SK-N-SH (cell line): Measurements from ENCODE around the gene EXOC2. TPM values are rescaled to one million over a fixed set of nuclear protein-coding genes. Genes with fewer than 3 reads are reported as not detected.

Experiments
- CTCF ChIA-PET: fragments of 300-600, 350-600 bp; formaldehyde crosslinking; extraction: SDS; loops from one replicate; lab custom pipeline; 2021; lab: Yijun Ruan, JAX
- POLR2A ChIA-PET: fragments of 350-600 bp; sonication (Branson Sonifier 250); formaldehyde crosslinking; extraction: SDS; loops from one replicate; lab custom pipeline; 2020; ENCODE audit warnings: antibody characterized with exemption, inconsistent platforms; lab: Yijun Ruan, JAX
- DNase-seq: peaks from one replicate; pipeline ENCODE4 v3.0.0; 2012
- H2AFZ ChIP-seq: fragments of 200-600 bp; sonication (generic); 2 replicates; pipeline ENCODE4 v1.8.1; 2016; ENCODE audit warnings: antibody characterized with exemption, mild to moderate bottlenecking, low read depth
- H3F3A ChIP-seq: fragments of 200-600 bp; sonication (generic); replicated peaks from 2 replicates; pipeline ENCODE3; 2016; ENCODE audit warnings: antibody characterized with exemption, mild to moderate bottlenecking; ENCODE audit not compliant: insufficient read depth
- H3K27ac ChIP-seq, 2 experiments: fragments of 200-500 bp in 1 of 2; fragments of 200-600 bp in 1 of 2; sonication (Bioruptor generic) in 1 of 2; sonication (generic), shearing (Covaris generic) in 1 of 2; 2 replicates each; pipeline versions ENCODE4 v1.5.1 to v1.6.1; 2014 to 2016; ENCODE audit warnings: low read depth in 2 of 2, inconsistent platforms in 1 of 2, low read length in 1 of 2, mild to moderate bottlenecking in 1 of 2, mixed read lengths in 1 of 2
- H3K27me3 ChIP-seq: fragments of 200-600 bp; sonication (generic), shearing (Covaris generic); 2 replicates; pipeline ENCODE4 v1.6.1; 2016; ENCODE audit warnings: mixed run types; ENCODE audit not compliant: insufficient read depth
- H3K36me3 ChIP-seq, 2 experiments: fragments of 200-500 bp in 1 of 2; fragments of 200-600 bp in 1 of 2; sonication (Bioruptor generic) in 1 of 2; sonication (generic) in 1 of 2; replicated peaks in 1 of 2; 2 replicates each; pipeline versions ENCODE3 to v1.5.1; 2014 to 2016; ENCODE audit warnings: low read length in 1 of 2, mild to moderate bottlenecking in 1 of 2; ENCODE audit not compliant: insufficient read depth in 2 of 2, control insufficient read depth in 1 of 2
- H3K4me1 ChIP-seq, 2 experiments: fragments of 200-500 bp in 1 of 2; fragments of 200-600 bp in 1 of 2; sonication (Bioruptor generic) in 1 of 2; sonication (generic), shearing (Covaris generic) in 1 of 2; 2 replicates each; pipeline versions ENCODE4 v1.5.1 to v1.6.1; 2014 to 2016; ENCODE audit warnings: low read depth in 1 of 2, low read length in 1 of 2, mixed run types in 1 of 2; ENCODE audit not compliant: insufficient read depth in 2 of 2, control insufficient read depth in 1 of 2
- H3K4me2 ChIP-seq: fragments of 200-600 bp; sonication (generic), shearing (Covaris generic); 2 replicates; pipeline ENCODE4 v1.6.1; 2017; ENCODE audit warnings: mixed run types
- H3K4me3 ChIP-seq, 2 experiments: fragments of 200-500 bp in 1 of 2; fragments of 200-600 bp in 1 of 2; sonication (Bioruptor generic) in 1 of 2; sonication (generic), shearing (Covaris generic) in 1 of 2; 2 replicates each; pipeline versions ENCODE4 v1.5.1 to v1.8.1; 2014 to 2016; ENCODE audit warnings: low read depth in 2 of 2, inconsistent platforms in 1 of 2, low read length in 1 of 2, mild to moderate bottlenecking in 1 of 2, mixed read lengths in 1 of 2, moderate library complexity in 1 of 2
- H3K79me2 ChIP-seq: fragments of 200-600 bp; sonication (generic); 2 replicates; pipeline ENCODE4 v1.8.1; 2017; ENCODE audit warnings: mild to moderate bottlenecking; ENCODE audit not compliant: insufficient read depth
- H3K9ac ChIP-seq: fragments of 200-600 bp; sonication (generic); 2 replicates; pipeline ENCODE4 v1.6.1; 2017; ENCODE audit warnings: mixed run types
- H3K9me2 ChIP-seq: fragments of 200-600 bp; sonication (generic); 2 replicates; pipeline ENCODE4 v1.6.1; 2017; ENCODE audit warnings: mixed run types
- H3K9me3 ChIP-seq: fragments of 200-600 bp; sonication (generic); 2 replicates; pipeline ENCODE4 v1.6.1; 2017; ENCODE audit warnings: mixed run types, mild to moderate bottlenecking, moderate library complexity
- H4K20me1 ChIP-seq: fragments of 200-600 bp; sonication (generic); 2 replicates; pipeline ENCODE4 v1.6.1; 2017; ENCODE audit warnings: mild to moderate bottlenecking, mixed run types; ENCODE audit not compliant: insufficient read depth
- CHD2 ChIP-seq: fragments of 150-350 bp; IDR thresholded peaks from 2 replicates; pipeline ENCODE4 v1.6.1; 2018; ENCODE audit warnings: low read length; ENCODE audit not compliant: partially characterized antibody
- EP300 ChIP-seq, 2 experiments: IDR thresholded peaks; 2 replicates each; pipeline versions ENCODE4 v1.4.0 to v1.6.1; 2012; ENCODE audit warnings: borderline replicate concordance in 1 of 2, low read depth in 1 of 2, low read length in 1 of 2
- EZH2phosphoT487 ChIP-seq: fragments of 200-600 bp; sonication (generic); IDR thresholded peaks from 2 replicates; pipeline ENCODE4 v1.6.1; 2017; ENCODE audit warnings: low read depth, mixed run types, mild to moderate bottlenecking, antibody characterized with exemption, moderate library complexity, borderline replicate concordance
- FOXJ3 ChIP-seq: sonication (generic); formaldehyde crosslinking; IDR thresholded peaks from 2 replicates; pipeline ENCODE4 v1.5.1; 2020; ENCODE audit warnings: mild to moderate bottlenecking, missing genetic modification reagents
- FOXM1 ChIP-seq: IDR thresholded peaks from 2 replicates; pipeline ENCODE4 v1.4.0; 2012; ENCODE audit warnings: low read depth, mild to moderate bottlenecking
- GABPA ChIP-seq: IDR thresholded peaks from 2 replicates; pipeline ENCODE4 v1.4.0; 2012; ENCODE audit warnings: low read depth, mild to moderate bottlenecking
- GATA2 ChIP-seq: sonication (generic); formaldehyde crosslinking; IDR thresholded peaks from 2 replicates; pipeline ENCODE4 v1.5.0; 2020; ENCODE audit warnings: mild to moderate bottlenecking, missing genetic modification reagents
- JUND ChIP-seq: IDR thresholded peaks from 2 replicates; pipeline ENCODE4 v1.4.0; 2012
- MAX ChIP-seq: IDR thresholded peaks from 2 replicates; pipeline ENCODE4 v1.4.0; 2012; ENCODE audit warnings: low read depth
- MEF2A ChIP-seq: IDR thresholded peaks from 2 replicates; pipeline ENCODE4 v1.4.0; 2012; ENCODE audit warnings: low read depth, borderline replicate concordance
- NFIC ChIP-seq: IDR thresholded peaks from 2 replicates; pipeline ENCODE4 v1.4.0; 2012; ENCODE audit warnings: borderline replicate concordance
- NRF1 ChIP-seq: IDR thresholded peaks from 2 replicates; pipeline ENCODE4 v1.6.1; 2012; ENCODE audit warnings: low read depth, mild to moderate bottlenecking, low read length
- PBX3 ChIP-seq: IDR thresholded peaks from 2 replicates; pipeline ENCODE4; 2012
- RCOR1 ChIP-seq: fragments of 150-350 bp; IDR thresholded peaks from 2 replicates; pipeline ENCODE4 v1.6.1; 2017; ENCODE audit warnings: antibody characterized with exemption, low read length
- RFX5 ChIP-seq: IDR thresholded peaks from 2 replicates; pipeline ENCODE4 v1.6.1; 2012; ENCODE audit warnings: mild to moderate bottlenecking, improper control_type of control experiment, low read length
- RXRA ChIP-seq: IDR thresholded peaks from 2 replicates; pipeline ENCODE4 v1.4.0; 2012; ENCODE audit warnings: low read depth, mild to moderate bottlenecking, borderline replicate concordance
- SIN3A ChIP-seq: IDR thresholded peaks from 2 replicates; pipeline ENCODE4 v1.6.1; 2012; ENCODE audit warnings: low read depth, mild to moderate bottlenecking, low read length, moderate library complexity, borderline replicate concordance
- TAF1 ChIP-seq: IDR thresholded peaks from 2 replicates; pipeline ENCODE4 v1.6.1; 2012; ENCODE audit warnings: low read depth, mild to moderate bottlenecking, low read length, moderate library complexity, borderline replicate concordance
- YY1 ChIP-seq: IDR thresholded peaks from 2 replicates; pipeline ENCODE4 v1.4.0; 2012; ENCODE audit warnings: low read depth, mild to moderate bottlenecking
- WGBS: methylation state at CpG from one replicate; pipeline ENCODE4 v1.1.6; 2017; ENCODE audit warnings: low lambda C conversion rate; 5-methylcytosine and 5-hydroxymethylcytosine counted together
- polyA plus RNA-seq, 3 experiments: library from polyadenylated mRNA; depleted of rRNA; stranded (reverse); fragments of >200 nt; gene quantifications; 2 replicates each; pipeline ENCODE4 v1.2.3, GENCODE V29; 2012
- TF ChIP-seq, protein P1 (sequence below): IDR thresholded peaks from 2 replicates; pipeline ENCODE4 v1.6.1; 2012; ENCODE audit warnings: mild to moderate bottlenecking, low read depth, low read length, moderate library complexity
- TF ChIP-seq, protein P2 (sequence below): fragments of 150-350 bp; IDR thresholded peaks from 2 replicates; pipeline ENCODE4 v1.6.1; 2016; ENCODE audit warnings: mild to moderate bottlenecking, low read depth, low read length
- TF ChIP-seq, protein P3 (sequence below): fragments of 150-350 bp; IDR thresholded peaks from 2 replicates; pipeline ENCODE4 v1.6.1; 2017; ENCODE audit warnings: antibody characterized with exemption, low read length, low read depth, borderline replicate concordance

Gene EXOC2
- polyA plus RNA-seq, 1 of the 3 experiments (the other 2 are of a cell fraction): 10.6 TPM

DNA sequence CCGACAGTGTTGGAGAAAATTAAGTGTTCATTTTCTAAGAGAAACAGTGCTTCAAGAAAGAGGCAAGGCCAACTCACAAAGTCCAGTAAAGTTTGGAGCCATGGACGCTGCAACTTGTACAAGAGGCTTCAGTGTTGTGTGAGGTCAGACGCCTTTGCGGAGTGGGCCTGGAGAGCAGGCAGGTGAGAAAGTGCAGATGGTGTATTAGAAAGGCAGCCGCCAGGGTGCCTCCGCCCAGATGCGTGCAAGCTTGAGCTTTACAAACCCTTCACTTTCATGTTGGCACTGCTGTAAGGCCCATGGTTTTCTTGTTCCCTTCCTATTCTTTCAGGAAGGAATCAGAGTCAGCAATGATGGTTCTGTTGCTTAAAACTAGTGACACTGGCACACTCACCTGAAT is 25.4 kb upstream of the EXOC2 start:
- no peaks in the 10 kb centered on the region for H3K9me2 ChIP-seq
- H3K4me1 ChIP-seq: peaks cover 0 to 8% of the 10 kb centered on the region in 2 experiments; a peak in 1 of 4 replicates
- H3K36me3 ChIP-seq: no peaks in the 10 kb centered on the region
- H3K9ac ChIP-seq: no peak overlapping the region
- no peaks in the 10 kb centered on the region for H3F3A ChIP-seq
- TF ChIP-seq RFX5 (no peak), TAF1 (no peak), PBX3 (no peak), RXRA (no peak), SIN3A (no peak), NFIC (no peak)
- TF ChIP-seq, protein P1, sequence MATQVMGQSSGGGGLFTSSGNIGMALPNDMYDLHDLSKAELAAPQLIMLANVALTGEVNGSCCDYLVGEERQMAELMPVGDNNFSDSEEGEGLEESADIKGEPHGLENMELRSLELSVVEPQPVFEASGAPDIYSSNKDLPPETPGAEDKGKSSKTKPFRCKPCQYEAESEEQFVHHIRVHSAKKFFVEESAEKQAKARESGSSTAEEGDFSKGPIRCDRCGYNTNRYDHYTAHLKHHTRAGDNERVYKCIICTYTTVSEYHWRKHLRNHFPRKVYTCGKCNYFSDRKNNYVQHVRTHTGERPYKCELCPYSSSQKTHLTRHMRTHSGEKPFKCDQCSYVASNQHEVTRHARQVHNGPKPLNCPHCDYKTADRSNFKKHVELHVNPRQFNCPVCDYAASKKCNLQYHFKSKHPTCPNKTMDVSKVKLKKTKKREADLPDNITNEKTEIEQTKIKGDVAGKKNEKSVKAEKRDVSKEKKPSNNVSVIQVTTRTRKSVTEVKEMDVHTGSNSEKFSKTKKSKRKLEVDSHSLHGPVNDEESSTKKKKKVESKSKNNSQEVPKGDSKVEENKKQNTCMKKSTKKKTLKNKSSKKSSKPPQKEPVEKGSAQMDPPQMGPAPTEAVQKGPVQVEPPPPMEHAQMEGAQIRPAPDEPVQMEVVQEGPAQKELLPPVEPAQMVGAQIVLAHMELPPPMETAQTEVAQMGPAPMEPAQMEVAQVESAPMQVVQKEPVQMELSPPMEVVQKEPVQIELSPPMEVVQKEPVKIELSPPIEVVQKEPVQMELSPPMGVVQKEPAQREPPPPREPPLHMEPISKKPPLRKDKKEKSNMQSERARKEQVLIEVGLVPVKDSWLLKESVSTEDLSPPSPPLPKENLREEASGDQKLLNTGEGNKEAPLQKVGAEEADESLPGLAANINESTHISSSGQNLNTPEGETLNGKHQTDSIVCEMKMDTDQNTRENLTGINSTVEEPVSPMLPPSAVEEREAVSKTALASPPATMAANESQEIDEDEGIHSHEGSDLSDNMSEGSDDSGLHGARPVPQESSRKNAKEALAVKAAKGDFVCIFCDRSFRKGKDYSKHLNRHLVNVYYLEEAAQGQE: no peak
- ChIA-PET CTCF (interaction anchor here (0.6 kb wide), 1 partner anchor 9 kb away, joined by 3 read pairs; no protein-coding TSS in a partner anchor), POLR2A (no interaction called here)
- no peak overlapping the region for H2AFZ ChIP-seq
- no peak overlapping the region for H3K4me2 ChIP-seq
- H3K27ac ChIP-seq: no peak overlapping the region
- no peaks in the 10 kb centered on the region for H3K9me3 ChIP-seq
- DNase-seq: no peak
- no peak overlapping the region for H3K4me3 ChIP-seq
- 70% methylated on average over 7 of the region's 7 CpGs for WGBS
- H4K20me1 ChIP-seq: no peaks in the 10 kb centered on the region
- peaks cover 15% of the 10 kb centered on the region; the same call in 1 of the 2 replicates for H3K27me3 ChIP-seq
- H3K79me2 ChIP-seq: no peaks in the 10 kb centered on the region

- DNase-seq: no peak
- H3K79me2 ChIP-seq: no peaks in the 10 kb centered on the region
- no peaks in the 10 kb centered on the region for H3K9me2 ChIP-seq
- H3K27me3 ChIP-seq: peaks cover 15% of the 10 kb centered on the region; the same call in 1 of the 2 replicates
- H3K4me1 ChIP-seq: peaks cover 0 to 8% of the 10 kb centered on the region in 2 experiments; a peak in 1 of 4 replicates
- H3K4me3 ChIP-seq: no peak overlapping the region
- no peaks in the 10 kb centered on the region for H4K20me1 ChIP-seq
- H3K4me2 ChIP-seq: no peak overlapping the region
- H2AFZ ChIP-seq: no peak overlapping the region
- no peaks in the 10 kb centered on the region for H3K9me3 ChIP-seq
- WGBS: 57% methylated on average over 11 of the region's 11 CpGs
- TF ChIP-seq SIN3A: no peak
- no peak for TF ChIP-seq YY1
- no peak for TF ChIP-seq EP300 (IDR thresholded peaks at IDR 0.05; ENCODE audit: borderline replicate concordance in 1 of 2, low read depth in 1 of 2, low read length in 1 of 2)
- no peak for TF ChIP-seq RCOR1
- no peak for TF ChIP-seq TAF1
- no peak for TF ChIP-seq FOXJ3 (CRISPR knock-in tag)
- no peak for TF ChIP-seq JUND
- TF ChIP-seq GATA2 (CRISPR knock-in tag): no peak
- TF ChIP-seq, protein P2, sequence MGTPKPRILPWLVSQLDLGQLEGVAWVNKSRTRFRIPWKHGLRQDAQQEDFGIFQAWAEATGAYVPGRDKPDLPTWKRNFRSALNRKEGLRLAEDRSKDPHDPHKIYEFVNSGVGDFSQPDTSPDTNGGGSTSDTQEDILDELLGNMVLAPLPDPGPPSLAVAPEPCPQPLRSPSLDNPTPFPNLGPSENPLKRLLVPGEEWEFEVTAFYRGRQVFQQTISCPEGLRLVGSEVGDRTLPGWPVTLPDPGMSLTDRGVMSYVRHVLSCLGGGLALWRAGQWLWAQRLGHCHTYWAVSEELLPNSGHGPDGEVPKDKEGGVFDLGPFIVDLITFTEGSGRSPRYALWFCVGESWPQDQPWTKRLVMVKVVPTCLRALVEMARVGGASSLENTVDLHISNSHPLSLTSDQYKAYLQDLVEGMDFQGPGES: no peak
- no peak for TF ChIP-seq CHD2
- no peak for TF ChIP-seq RXRA
- TF ChIP-seq GABPA: no peak
- TF ChIP-seq, protein P3, sequence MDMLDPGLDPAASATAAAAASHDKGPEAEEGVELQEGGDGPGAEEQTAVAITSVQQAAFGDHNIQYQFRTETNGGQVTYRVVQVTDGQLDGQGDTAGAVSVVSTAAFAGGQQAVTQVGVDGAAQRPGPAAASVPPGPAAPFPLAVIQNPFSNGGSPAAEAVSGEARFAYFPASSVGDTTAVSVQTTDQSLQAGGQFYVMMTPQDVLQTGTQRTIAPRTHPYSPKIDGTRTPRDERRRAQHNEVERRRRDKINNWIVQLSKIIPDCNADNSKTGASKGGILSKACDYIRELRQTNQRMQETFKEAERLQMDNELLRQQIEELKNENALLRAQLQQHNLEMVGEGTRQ: no peak
- TF ChIP-seq NRF1: no peak
- no peak for TF ChIP-seq MAX
- no peak for TF ChIP-seq EZH2phosphoT487
- no peak for TF ChIP-seq FOXM1
- TF ChIP-seq MEF2A: no peak
- ChIA-PET POLR2A (no interaction called here), CTCF (interaction anchor here (0.8 kb wide), 1 partner anchor 124 kb away, joined by 3 read pairs; no protein-coding TSS in a partner anchor)
- H3K36me3 ChIP-seq: no peaks in the 10 kb centered on the region
- no peaks in the 10 kb centered on the region for H3F3A ChIP-seq
- no peak overlapping the region for H3K27ac ChIP-seq
- H3K9ac ChIP-seq: no peak overlapping the region
Measured at GRCh38 chr6:717135-717534, 24.2 kb upstream of the EXOC2 start.
